ENCODE results near the gene TNNC2. TPM values are rescaled to one million over a fixed set of nuclear protein-coding genes. Genes with fewer than 3 reads are reported as not detected.
A peak's percentile ranks its signal among the peaks of the same experiment; 100 is the strongest.

TNNC2 gene
- total RNA-seq, 1 experiment from 2014 or later = 4.6 TPM

- H3K56ac ChIP-seq (ENCODE audit: insufficient read length, low read depth, low read length) = no peak overlapping the region
- DNase-seq = no peak
- peak overlapping the region; percentile 63 for H4K5ac ChIP-seq (ENCODE audit: insufficient read length, low read depth, low read length)
- Mint-ChIP-seq H3K4me3 (no peak overlapping the region), H3K9me3 (no peaks in the 10 kb centered on the region; a peak in 1 of 5 replicates), H3K36me3 (ENCODE audit: insufficient read depth in 1 of 3, low read depth in 3 of 3) (no peaks in the 10 kb centered on the region), H3K4me1 (no peaks in the 10 kb centered on the region; a peak in 1 of 4 replicates), H3K27ac (no peak overlapping the region), H3K27me3 (ENCODE audit: low read depth) (peaks cover 1% of the 10 kb centered on the region)
- no peak overlapping the region for H3K18ac ChIP-seq (ENCODE audit: insufficient read length, low read depth, low read length)
- no peak overlapping the region for H3T11ph ChIP-seq (ENCODE audit: low read length)
- H3K79me1 ChIP-seq (ENCODE audit: insufficient read depth, low read depth, low read length, poor library complexity, severe bottlenecking) = no peaks in the 10 kb centered on the region
- no peaks in the 10 kb centered on the region for H3K79me2 ChIP-seq (ENCODE audit: insufficient read depth, low read length)
- H2AFZ ChIP-seq (ENCODE audit: low read length) = no peak overlapping the region
- no peak overlapping the region for H4K91ac ChIP-seq (ENCODE audit: insufficient read length, low read depth, low read length)
- no peaks in the 10 kb centered on the region for H3K23me2 ChIP-seq (ENCODE audit: insufficient read length, low read depth, low read length, poor library complexity, severe bottlenecking)
- no peak overlapping the region for H3K4me2 ChIP-seq (ENCODE audit: insufficient read depth, insufficient read length, low read length)
- no peak overlapping the region for H2AK5ac ChIP-seq (ENCODE audit: insufficient read length, low read length)
- H3K4ac ChIP-seq (ENCODE audit: low read depth, low read length) = no peak overlapping the region
- TF ChIP-seq CTCF (conservative IDR thresholded peaks at IDR 0.05) = no peak
- no peak overlapping the region for H2BK15ac ChIP-seq (ENCODE audit: low read depth, low read length)
- H3K23ac ChIP-seq (ENCODE audit: insufficient read length, low read depth, low read length) = no peak overlapping the region
- no peak overlapping the region for H2BK20ac ChIP-seq (ENCODE audit: low read depth, low read length, poor library complexity, severe bottlenecking)
- H3K9ac ChIP-seq (ENCODE audit: extremely low read depth, insufficient read length, low read length) = no peak overlapping the region
- no peak overlapping the region for H4K8ac ChIP-seq (replicated peaks; ENCODE audit: insufficient read length, low read depth, low read length)
- H3K4me1 ChIP-seq (ENCODE audit: insufficient read depth, low read length) = no peaks in the 10 kb centered on the region
- no peak overlapping the region for H3K14ac ChIP-seq (ENCODE audit: insufficient read depth, low read length)
- H4K20me1 ChIP-seq (ENCODE audit: control insufficient read depth, insufficient read depth, insufficient read length) = no peaks in the 10 kb centered on the region
- no peak overlapping the region for H3K27ac ChIP-seq (ENCODE audit: insufficient read length, low read depth, low read length)
- no CpG with 5 or more reads among the region's 7 CpGs for WGBS (ENCODE audit: extremely low coverage, insufficient read length, low lambda C conversion rate)
- H2BK120ac ChIP-seq (ENCODE audit: low read depth, low read length, poor library complexity, severe bottlenecking) = no peak overlapping the region
- no peak overlapping the region for H2BK12ac ChIP-seq (ENCODE audit: insufficient read length, low read depth, low read length)
- no peak overlapping the region for H2BK5ac ChIP-seq (ENCODE audit: insufficient read length, low read length)
- H3K27me3 ChIP-seq (ENCODE audit: insufficient read depth, low read length) = no peaks in the 10 kb centered on the region
- no peaks in the 10 kb centered on the region for H3K9me3 ChIP-seq (ENCODE audit: control insufficient read depth, low read depth, low read length)
Measured at GRCh38 chr20:45776931-45777330, 50.2 kb downstream of the TNNC2 start.

All from H9 (cell line).